ENCODE measurements around the gene TCIRG1.

Gene TCIRG1

DNA sequence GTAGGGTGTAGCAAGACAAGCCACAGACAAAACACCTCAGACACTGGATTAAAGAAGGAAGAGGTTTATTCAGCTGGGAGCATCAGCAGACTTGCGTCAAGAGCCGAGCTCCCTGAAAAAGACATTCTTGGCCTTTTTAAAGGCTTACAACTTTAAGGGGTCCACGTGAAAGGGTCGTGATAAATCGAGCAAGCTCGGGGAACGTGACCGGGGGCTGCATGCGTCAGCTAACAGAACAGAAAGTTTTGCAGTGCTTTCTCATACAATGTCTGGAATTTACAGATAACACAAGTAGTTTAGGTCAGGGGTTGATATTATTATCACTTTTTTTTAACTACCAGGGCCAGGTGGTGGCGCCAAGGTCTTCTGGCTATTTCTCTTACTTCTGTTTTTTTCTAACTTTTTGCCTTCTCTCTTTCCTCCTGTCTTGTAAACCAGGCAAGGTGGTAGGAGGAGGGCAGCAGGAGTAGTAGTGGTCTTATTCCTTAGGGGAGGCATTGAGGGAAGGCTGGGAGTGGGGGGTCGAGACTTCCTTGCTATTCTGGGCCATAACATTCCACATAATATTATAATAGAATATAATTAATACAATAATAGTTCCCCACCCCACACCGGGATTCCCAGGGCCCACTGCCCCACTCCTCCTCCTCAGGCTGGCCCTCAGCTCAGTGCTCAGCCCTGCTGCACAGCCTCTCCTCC, 29.3 kb upstream of the TCIRG1 start:
- TF ChIP-seq, protein P1, sequence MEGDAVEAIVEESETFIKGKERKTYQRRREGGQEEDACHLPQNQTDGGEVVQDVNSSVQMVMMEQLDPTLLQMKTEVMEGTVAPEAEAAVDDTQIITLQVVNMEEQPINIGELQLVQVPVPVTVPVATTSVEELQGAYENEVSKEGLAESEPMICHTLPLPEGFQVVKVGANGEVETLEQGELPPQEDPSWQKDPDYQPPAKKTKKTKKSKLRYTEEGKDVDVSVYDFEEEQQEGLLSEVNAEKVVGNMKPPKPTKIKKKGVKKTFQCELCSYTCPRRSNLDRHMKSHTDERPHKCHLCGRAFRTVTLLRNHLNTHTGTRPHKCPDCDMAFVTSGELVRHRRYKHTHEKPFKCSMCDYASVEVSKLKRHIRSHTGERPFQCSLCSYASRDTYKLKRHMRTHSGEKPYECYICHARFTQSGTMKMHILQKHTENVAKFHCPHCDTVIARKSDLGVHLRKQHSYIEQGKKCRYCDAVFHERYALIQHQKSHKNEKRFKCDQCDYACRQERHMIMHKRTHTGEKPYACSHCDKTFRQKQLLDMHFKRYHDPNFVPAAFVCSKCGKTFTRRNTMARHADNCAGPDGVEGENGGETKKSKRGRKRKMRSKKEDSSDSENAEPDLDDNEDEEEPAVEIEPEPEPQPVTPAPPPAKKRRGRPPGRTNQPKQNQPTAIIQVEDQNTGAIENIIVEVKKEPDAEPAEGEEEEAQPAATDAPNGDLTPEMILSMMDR (IDR thresholded peaks at IDR 0.05; ENCODE audit: low read length, missing control alignments), result peak; percentile 31
- peak; percentile 51 for DNase-seq (ENCODE audit: low read depth)
- H3K4me3 ChIP-seq (replicated peaks; ENCODE audit: low read depth, low read length), result peak overlapping the region; percentile 57

DNA sequence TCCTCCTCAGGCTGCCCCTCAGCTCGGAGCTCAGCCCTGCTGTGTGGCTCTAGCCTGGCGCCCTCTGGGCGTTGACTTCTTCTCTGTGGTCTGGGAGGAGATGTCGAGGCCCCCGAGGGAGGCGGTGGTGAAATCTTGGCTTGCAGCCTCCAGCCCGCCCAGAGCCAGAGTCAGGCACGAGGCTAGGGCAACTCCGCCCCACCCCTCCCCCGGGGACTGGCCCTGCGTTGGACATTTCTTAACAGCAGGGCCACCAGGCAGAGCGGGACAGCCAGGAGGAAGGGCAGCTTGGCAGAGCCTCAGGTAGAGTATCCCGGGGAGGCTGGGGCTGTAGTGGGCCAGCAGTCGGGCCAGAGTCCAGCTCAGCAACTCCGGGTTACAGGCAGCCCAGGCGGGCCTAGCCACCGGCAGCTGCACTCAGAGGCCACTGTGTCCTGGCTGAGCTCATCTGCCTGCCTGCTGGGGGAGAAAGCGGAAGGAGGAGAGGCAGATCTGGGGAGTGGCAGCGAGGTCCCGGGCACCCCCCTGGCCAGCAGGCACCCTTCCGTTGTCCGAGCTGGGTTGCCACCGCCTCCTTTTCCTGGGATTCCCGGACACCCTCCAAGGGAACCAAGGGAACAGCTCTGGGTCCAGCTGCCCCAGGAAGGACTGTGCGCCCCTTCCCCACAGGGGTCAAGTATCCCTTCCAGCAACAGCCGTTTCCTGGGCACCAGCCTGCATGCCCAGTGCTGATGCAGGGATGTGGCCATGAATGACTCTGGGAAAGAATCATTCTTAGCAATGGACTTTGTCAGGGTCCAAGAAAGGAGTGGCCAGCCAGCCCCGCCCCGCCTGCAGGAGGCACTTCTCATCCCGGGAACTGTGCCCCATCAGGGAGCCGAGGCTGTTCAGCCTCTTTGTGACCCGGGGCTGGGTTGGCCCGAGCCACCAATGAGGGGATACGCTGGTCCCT, 28.5 kb upstream of the TCIRG1 start, which contains the start of gene ALDH3B1:
Gene ALDH3B1 (plus strand): TSS at position 238 of the 952 bp plus-strand sequence. CDS start 4,971 bp downstream, outside the sequence.
- peak within 1 kb of the TSS; percentile 57 for H3K4me3 ChIP-seq (replicated peaks; ENCODE audit: low read depth, low read length)
- TF ChIP-seq, protein P1 (IDR thresholded peaks at IDR 0.05; ENCODE audit: low read length, missing control alignments), result no peak

DNA sequence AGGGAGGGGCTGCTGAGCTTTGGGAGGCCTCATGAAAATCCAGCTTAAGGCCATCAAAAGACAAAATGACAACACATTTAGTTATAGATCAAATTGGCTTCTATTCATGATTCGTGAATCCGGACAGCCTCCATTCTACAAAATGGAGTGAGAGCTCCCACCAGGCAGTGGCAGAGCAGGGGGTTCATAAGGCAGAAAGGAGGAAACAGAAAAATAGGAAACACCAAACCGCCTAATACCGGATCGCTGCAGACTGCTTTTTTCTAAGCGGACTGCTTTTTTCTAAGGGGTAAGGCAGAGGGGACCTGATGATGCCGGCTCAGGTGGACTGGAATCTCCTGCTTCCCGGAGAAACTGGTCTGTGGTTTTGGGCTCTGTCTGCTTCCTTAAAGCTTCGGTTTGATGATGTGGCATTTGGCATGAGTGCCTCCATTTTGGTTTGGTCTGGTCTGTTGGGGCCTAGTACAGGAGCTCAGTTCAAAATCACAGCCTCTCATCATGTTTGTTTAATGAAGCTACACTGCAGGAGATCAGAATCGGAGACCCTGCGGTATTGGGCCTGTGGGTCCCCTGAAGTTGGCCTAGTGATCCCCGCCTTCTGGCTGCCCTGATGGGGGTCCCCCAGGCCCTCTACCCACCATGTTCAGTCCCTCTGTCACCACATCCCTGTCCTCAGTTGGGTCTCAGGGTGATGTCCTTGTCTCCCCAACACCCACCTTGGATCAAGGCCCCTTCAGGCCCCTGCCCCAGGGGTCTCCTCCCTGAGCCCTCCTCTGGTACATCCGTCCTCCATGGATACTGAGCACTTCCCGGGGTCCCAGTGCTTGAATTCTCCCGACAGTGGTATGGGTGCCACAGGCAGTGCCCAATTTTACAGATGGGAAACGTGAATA, 27.5 kb upstream of the TCIRG1 start:
- TF ChIP-seq, protein P1 (IDR thresholded peaks at IDR 0.05; ENCODE audit: low read length, missing control alignments), result no peak
- DNase-seq (ENCODE audit: low read depth), result no peak
- H3K4me3 ChIP-seq (replicated peaks; ENCODE audit: low read depth, low read length), result peak overlapping the region; percentile 57

More for the DNA sequence above, 28.5 kb upstream of the TCIRG1 start, which contains the start of gene ALDH3B1:
- DNase-seq (ENCODE audit: low read depth), result peak; percentile 88

DNA sequence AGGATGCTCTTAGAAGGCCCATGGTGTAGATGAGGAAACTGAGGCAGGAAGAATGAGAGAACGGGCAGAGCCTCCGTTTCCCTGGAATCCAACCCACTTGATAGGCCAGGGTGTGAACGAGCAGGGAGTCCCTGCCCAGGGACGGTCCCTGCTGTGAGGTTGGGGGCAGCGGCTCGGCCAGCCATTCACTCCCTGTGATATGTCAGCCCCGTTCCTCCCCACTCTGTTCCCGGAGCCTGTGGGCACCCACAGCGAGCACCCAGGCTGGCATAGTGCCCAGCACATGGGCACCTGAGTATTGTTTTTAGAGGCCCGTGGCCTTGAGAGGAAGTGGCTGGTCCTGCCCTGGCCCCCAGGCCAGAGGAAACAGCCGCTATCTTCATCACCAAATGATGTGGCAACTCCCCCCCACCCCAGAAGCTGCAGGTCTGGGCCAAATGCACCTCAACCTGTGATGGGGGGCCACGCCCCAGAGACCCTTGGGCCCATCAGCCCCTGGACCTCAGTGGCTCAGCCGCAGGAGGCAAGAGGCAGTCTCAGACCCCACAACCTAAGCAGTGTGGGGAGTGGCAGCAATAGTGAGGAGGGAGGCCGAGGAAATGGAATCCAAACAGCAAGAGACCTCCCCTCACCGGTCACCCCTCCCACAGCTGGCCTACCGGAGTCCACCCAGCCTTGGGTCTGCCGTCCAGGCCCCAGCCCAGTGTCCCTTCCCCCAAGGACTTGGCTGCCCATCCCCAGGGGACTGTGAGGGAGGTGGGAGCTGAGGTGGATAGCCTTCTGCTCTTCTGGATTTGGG, 26.6 kb upstream of the TCIRG1 start:
- H3K4me3 ChIP-seq (replicated peaks; ENCODE audit: low read depth, low read length), result no peak overlapping the region
- no peak for DNase-seq (ENCODE audit: low read depth)
- TF ChIP-seq, protein P1 (IDR thresholded peaks at IDR 0.05; ENCODE audit: low read length, missing control alignments), result no peak

DNA sequence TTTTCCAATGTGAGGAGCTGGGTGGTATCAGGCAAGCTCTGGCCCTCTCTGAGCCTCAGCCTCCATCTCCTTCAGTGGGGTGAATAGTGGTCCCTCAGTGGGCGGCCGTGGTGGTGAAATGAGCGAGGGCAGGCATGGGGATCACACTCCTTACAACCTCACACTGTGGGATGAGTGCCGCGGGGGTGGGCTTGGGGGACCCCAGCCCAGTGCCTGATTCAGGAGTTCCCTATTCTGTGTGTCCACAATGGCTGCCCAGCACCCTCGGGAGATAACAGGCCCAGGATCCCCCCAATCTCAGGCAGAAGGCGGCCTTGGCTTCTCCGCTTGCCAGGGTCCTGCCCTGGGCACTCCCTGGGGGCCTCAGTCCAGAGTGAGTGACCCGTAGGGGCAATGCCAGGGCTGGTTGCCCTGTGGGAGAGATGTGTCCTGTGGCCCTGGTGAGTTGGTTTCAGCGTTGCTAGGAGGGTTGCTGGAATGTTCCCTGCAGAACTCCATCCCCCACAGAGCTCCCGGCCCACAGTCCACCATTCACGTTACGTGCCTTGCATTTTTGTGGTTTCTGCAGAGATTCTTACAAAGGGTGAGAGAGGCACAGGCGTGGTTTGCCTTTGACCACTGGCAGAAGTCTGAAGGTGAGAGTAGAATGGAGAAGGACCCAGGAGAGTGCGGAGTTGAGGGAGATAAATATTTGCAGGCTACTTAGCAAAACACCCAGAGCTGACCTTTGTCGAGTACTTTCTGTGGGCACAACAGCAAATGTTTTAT, 25.8 kb upstream of the TCIRG1 start:
- H3K4me3 ChIP-seq (replicated peaks; ENCODE audit: low read depth, low read length), result no peak overlapping the region
- TF ChIP-seq, protein P1 (IDR thresholded peaks at IDR 0.05; ENCODE audit: low read length, missing control alignments), result no peak

More for the DNA sequence above, 25.8 kb upstream of the TCIRG1 start:
- DNase-seq (ENCODE audit: low read depth), result peak; percentile 96
